ACHN (cell line): ENCODE results near the gene BMP6.

ENCODE experiments used
- DNase-seq: peaks from one replicate; pipeline ENCODE4 v3.0.0-alpha.2; 2015
- in situ Hi-C: cut with HindIII; loops from 2 replicates; pipeline ENCODE4 v1.10.0; 2017; ENCODE audit warnings: low sequenced_read_pairs, low pct_ligation_motif_present, low pct_unique_long_range_greater_than_20kb

The BMP6 gene

GRCh38 chr6:7725849-7726415, at the start of gene BMP6:
TSS of gene BMP6 (plus strand) at chr6:7726099. CDS start at chr6:7726956, 857 bp downstream.
- in situ Hi-C loops = no loop called here
- DNase-seq = peak; percentile 87

- DNase-seq = no peak
- in situ Hi-C loops = no loop called here
Observed at GRCh38 chr6:7677229-7677628, 48.7 kb upstream of the BMP6 start.

- no peak for DNase-seq
- in situ Hi-C loops = no loop called here
Observed at GRCh38 chr6:7680393-7681075, 45.4 kb upstream of the BMP6 start.

DNA sequence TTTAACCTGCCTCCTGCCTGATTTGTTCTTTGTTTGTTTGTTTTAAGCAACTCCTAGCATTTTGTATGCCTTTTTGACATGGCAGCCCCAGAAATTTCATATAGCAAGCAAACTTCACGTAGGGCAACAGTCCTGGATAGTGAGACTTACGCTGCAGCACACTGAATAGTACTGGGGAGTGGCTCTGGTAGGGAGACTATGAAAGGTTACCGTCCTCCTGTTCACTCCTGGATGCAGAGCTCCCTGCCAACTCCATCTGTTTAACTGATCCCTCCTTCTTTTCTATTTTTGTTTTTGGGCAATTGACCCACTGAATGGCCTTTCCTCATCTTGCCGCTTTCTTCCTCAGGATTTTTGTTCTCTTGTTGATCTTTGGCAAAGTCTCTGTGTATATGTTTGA, 44.5 kb upstream of the BMP6 start:
- DNase-seq = no peak
- in situ Hi-C loops = no loop called here

DNA sequence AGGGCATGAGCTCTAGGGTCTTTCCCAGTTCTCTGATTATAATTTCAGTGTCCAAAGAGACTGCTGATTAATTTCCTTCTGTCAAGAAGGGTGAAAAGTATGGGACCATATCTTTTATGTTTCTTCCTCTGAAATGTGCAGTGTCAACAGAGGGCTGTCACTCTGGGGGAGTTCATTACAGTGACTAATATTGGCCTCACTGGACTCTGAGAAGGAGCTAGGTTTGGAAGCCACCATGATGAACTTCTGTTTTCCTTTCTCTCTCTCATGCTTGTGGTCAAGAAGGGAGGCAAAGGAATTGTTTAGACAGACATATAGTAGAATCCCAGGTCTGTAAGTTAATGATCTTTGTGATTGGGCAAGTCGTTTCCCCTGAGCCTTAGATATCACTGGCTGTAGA, 41.8 kb upstream of the BMP6 start:
- no peak for DNase-seq
- in situ Hi-C loops = no loop called here

GRCh38 chr6:7684843-7685242, 41.1 kb upstream of the BMP6 start:
- in situ Hi-C loops = no loop called here
- DNase-seq = no peak

GRCh38 chr6:7685276-7685675, 40.6 kb upstream of the BMP6 start:
- no peak for DNase-seq
- in situ Hi-C loops = no loop called here

DNA sequence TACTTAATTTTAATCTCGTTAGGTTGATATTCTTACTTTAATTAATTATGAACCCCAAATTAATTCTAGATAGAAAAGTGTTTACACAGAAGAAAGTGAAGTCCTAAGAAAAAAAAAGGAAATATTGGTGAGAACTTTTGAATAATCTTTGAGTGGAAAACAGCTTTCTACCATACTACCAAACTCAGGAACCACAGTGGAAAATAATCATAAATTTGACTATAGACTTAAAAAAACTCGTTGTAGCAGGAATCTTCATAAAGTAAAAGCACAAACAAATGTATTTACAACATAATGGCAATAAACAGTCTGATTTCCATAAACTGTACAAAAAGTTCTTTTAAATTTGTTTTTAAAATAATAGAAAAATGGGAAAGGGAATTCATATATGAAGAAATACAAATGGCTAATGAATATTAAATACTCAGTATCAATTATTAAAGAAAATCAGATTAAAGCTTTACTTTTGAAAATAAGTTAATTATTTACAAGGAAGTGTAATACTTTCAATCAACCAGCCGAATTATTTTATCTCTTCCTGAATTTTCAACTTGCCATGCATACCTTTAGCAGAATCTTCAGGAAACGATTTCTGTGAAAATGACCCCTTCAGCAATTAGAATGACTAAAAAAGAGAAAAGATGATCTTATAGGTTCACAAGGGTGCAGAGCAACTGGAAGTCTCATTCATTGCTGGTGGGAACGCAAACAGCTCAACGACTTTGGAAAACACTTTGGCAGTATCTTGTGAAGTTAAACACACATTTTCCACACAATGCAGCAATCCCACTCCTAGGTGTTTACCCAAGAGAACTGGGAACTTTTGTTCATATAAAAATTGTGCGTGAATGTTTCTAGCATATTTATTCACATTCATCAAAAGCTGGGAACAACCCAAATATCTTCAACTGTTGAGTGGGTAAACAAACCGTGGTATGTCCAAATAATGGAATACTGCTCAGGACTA, 38.5 kb upstream of the BMP6 start:
- in situ Hi-C loops = no loop called here
- DNase-seq = no peak

DNA sequence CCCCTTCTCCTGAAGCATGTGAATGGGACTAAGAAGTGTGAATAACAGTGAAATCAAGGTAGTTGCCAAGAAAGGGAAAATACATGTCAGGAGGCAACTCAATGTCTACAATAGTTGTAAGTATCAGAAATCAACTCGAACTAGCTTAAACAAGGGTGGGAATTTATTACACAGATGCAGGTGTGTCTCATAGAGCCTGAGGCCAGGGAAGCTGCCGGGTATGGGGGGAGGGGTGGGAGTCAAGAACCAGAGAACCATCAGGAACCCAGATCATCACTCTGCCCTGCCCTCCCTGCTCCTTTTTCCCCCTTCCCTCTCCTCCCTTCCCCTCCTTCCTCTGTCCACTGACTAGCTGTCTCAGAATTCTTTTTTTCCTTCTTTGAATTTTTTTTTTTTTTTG, 34.9 kb upstream of the BMP6 start:
- in situ Hi-C loops = no loop called here
- DNase-seq = no peak

- in situ Hi-C loops = no loop called here
Observed at GRCh38 chr6:7691675-7692452, 34.0 kb upstream of the BMP6 start.

DNA sequence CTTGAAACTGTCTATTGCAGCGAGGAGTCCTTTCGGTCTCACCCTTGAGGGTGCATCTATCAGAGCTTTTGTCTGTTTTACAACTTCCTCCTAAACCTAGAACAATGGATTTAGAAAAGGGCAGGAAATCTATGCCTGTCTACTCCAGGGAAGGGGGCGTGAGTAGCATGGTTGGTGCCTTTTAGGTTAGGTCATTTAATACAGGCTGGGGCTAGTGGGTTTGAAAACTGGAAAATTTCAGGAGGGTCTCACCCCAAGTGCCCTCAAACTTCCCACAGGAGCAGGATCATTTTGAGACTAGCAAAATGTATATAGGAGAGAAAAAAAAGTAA, 33.5 kb upstream of the BMP6 start:
- in situ Hi-C loops = no loop called here
- no peak for DNase-seq

More at GRCh38 chr6:7691675-7692452, 34.0 kb upstream of the BMP6 start:
- peak; percentile 40 for DNase-seq

- no peak for DNase-seq
- in situ Hi-C loops = no loop called here
Observed at GRCh38 chr6:7693827-7694226, 32.1 kb upstream of the BMP6 start.

- no peak for DNase-seq
- in situ Hi-C loops = no loop called here
Observed at GRCh38 chr6:7696061-7696460, 29.8 kb upstream of the BMP6 start.

DNA sequence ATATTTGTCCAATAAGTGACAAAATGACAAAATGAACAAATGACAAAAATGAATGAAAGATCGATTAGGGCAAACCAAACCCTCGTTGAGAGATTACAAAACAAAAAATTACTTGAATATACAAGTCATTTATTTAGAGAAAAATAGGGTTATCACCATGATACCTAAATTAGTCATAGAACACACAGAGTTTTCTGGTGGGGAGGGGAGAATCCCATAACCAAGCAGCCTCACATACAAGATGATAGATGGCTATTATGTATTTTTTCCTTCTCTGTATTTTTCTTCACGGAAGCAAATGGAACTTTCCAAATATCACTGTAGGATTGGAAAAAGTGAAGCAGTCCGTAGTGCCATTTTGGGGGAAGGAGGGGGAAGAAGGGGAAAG, 28.5 kb upstream of the BMP6 start:
- DNase-seq = no peak
- in situ Hi-C loops = no loop called here

DNA sequence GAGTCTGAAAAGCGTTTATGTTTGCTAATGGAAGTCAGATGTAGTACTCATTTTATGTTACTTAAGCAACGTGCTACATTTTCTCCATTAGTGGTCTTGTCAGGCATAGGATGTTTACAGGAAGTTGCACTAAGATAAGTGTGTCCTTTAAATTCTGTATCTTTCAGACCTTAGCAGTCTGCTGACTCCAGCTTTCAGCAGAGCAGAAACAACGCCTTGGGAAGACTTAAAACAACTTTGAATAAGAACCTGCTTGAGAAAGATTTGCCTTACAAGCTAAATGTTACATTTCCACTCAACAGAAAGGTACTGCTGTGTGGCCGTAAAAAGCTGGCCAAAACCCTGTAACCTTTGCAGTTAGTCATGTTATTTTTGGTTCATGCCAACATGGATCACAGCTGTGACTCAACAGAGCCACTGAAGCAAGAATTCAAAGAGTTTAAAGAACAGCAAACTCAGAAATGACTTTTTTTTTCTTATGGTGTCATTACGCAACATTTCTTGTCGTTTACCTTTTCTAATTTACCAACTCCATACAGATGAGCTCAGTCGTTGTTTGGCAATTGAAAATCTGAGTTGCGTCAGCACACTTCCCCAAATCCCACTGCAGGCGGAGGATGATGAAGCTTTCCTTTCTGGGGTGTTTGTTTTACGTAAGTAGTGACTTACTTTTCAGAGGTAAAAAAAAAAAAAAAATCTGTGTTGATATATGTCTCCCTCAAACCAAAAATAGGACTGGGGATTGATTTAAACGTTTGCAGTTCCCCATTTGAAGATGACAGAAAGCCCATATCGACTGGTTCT, 27.9 kb upstream of the BMP6 start:
- in situ Hi-C loops = no loop called here

DNA sequence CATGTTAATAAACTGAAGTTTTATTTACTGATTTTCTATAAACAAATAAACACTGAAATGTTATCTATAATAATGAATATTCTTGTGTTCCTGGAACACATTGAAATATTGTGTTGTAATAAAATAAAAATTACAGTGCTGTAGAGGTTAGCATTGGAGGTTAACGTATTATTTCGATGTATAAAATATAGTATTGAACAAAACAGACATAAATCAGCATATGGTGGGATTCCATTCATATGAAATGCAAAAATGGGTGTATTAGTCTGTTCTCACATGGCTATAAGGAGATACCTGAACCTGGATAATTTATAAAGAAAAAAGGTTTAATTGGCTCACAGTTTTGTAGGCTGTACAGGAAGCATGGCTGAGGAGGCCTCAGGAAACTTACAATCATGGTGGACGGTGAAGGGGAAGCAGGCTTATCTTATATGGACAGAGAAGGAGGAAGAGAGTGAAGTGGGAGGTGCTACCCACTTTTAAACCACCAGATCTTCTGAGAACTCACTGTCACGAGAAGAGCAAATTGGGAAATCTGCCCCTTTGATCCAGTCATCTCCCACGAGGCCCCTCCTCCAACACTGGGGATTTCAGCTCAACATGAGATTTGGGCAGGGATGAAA, 24.6 kb upstream of the BMP6 start:
- no peak for DNase-seq
- in situ Hi-C loops = no loop called here

More for the DNA sequence above, 27.9 kb upstream of the BMP6 start:
- DNase-seq = peak; percentile 64

- no peak for DNase-seq
- in situ Hi-C loops = no loop called here
Observed at GRCh38 chr6:7703148-7703680, 22.7 kb upstream of the BMP6 start.
